GM19395 (cell line): Measurements from ENCODE around the gene LIG1.

Experiments
- ATAC-seq: cut with Tn5 transposase; IDR thresholded peaks from one replicate; pipeline ENCODE4 v1.9.1; 2021; ENCODE audit warnings: mild to moderate bottlenecking, moderate library complexity; ENCODE audit not compliant: unreplicated experiment

LIG1 gene

DNA sequence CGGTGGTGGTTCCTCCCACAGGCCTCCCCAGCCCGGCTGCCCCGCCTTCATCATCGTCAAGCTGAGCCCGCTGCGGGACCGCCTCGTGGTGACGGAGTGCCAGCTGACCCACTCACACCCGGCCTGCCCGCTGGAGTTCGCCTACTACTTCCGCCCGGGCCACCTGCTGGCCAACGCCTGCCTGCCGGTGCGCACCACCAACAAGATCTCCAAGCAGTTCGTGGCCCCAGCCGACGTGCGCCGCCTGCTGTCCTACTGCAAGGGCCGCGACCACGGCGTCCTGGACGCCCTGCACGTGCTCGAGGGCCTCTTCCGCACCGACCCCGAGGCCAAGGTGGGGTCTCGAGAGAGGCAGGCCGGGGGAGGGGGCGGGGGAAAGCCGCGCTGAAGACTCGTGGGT, 12.3 kb upstream of the LIG1 start:
- ATAC-seq: no peak

DNA sequence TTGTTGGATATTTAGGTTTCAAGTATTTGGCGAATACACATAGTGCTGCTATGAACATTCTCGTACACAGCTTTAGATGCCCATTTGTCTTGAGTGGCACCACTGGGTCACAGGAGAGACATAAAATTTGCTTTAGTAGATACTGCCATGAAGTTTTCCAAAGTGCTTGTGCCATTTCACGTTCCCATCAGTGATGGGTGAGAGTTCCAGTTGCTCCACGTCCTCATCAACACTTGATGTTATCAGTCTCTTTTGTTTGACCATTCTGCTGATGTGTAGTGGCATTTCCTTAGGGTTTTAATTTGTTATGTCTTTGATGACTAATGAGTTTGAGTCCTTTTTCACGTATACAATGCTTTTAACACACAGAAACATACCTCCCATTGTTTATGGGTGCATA, 11.4 kb upstream of the LIG1 start:
- ATAC-seq: no peak

DNA sequence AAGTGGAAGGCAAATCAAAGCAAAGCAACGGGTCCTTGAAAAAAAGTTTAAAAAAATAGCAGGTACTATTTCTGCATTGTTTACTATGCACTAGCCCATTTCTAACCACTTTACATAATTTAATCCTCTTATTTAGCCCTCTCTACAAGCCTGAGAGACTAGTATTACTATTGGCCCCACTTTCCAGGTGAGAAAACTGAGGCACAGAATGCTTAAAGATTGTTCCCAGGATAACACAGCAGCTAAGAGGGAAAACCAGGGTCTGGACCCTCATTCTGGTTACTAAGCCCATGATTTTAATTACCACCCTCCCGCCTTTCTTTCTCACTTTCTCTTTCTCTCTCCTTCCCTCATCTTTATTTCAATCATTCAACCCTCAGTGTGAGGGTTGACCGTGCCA, 6.1 kb upstream of the LIG1 start:
- no peak for ATAC-seq

DNA sequence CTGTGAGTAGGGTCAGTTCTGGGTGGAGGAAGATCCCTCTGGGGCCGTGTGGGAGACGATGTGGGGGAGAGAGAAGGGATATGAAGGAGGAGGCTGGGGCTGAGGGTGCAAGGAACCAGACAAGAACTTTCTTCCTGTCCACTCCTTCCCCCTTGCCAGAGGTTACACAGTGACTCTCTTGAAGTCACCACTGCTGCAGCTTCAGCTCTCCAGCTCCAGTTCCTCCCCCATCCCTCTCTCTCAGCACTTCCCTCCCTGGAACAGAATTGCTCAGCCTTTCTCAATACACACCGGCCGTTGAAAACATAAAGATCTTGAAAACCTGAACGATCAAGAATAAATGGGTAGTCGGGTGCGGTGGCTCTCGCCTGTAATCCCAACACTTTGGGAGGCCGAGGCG, 5.4 kb upstream of the LIG1 start:
- ATAC-seq: no peak

DNA sequence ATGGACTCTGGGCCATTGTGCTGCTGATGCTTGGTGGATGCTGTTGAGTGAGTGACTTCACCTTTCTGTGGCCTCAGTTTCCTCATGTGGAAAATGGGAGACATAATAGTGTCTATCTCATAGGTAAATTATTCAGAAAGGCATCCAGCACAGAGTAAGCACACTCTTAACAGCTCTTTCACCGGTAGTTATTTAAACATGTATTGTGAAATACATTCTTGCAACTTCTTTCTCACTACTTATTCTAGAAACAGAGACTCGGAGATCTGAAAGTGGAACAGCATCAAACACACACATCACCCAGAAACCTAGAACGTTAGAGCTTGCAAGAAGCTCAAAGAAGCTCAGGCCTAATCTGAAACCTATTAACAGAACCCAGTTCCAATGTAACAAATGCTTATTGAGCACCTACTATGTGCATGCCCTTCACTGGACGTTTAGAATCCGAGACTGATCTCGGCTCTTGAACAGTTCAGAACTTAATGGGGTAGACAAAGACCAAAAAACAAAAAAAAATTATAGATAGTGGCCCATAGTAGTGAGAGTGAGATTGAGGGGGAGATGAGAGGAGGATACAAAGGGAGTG, 4.4 kb upstream of the LIG1 start:
- no peak for ATAC-seq

DNA sequence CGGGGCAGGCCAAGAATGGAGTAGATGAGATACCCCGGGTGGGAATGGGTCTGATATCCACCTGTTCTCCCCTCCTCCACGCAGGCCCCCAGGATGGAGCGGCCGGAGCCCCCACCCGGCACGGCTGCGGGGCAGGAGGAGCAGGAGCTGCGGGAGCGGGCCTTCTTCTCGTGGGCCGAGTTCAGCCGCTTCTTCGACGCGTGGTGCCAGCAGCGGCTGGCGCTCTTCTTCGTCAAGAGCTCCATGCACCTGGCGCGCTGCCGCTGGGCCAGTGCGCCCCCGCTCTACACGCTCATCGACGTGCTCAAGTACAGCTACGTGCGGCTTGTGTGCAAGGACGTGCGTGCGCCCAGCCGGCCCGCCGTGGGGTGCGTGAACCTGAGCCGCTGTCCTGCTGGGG, 1.6 kb upstream of the LIG1 start:
- no peak for ATAC-seq

DNA sequence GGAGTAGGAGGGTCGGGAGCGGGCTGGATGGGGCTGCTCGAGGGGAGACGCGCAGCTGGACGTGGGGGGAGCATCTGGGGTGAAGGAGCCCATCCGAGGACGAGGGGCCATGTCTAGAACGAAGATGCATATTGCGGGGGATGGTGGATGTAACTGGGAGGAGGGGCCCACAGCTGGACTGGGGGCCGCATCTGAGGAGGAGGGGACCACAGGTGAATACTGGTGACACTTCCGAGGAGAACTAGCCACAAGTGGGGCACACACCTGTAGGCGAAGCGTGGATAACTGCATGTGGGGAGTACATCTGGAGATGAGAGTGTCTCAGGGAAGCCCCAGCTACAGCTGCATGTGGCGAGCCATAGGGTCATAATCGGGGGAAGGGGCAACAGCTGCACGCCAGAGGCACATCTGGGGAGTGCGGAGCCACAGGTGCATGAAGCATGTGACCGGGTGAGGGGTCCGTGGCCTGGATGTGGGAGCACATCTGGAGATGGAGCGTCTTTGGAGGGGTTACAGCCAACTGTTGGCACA, 738 bp upstream of the LIG1 start:
- ATAC-seq: no peak

DNA sequence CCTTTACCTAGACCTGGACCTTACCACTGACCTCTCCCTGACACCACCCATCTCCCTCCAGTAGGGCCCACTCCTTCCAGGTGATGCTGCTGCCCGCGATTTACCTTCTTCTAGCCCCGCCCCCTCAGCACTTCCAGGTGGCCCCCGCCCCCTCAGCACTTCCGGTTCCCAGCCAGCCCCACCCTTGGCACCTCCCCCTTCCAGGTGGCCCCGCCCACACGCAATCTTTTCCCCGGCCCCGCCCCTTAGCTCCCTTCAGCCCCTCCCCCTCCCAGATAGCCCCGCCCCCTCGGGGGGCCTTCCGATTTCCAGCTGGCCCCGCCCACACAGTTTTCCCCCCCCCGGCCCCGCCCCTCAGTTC, 586 bp downstream of the LIG1 start:
- no peak for ATAC-seq

DNA sequence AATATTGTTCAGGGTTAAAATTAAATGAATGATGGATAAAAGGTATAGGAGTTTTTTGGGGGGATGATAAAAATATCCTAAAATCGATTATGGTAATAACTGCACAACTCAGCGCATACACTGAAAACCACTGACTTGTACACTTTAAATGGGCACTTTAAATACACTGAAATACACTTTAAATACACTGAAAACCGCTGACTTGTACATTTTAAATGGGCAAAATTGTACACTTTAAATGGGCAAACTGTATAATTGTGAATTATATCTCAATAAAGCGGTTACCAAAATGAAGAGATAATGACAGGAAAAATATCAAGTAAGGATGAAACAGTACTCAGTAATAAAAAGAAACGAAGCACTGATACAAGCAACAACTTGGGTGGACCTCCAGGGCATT, 1.5 kb downstream of the LIG1 start:
- ATAC-seq: no peak

DNA sequence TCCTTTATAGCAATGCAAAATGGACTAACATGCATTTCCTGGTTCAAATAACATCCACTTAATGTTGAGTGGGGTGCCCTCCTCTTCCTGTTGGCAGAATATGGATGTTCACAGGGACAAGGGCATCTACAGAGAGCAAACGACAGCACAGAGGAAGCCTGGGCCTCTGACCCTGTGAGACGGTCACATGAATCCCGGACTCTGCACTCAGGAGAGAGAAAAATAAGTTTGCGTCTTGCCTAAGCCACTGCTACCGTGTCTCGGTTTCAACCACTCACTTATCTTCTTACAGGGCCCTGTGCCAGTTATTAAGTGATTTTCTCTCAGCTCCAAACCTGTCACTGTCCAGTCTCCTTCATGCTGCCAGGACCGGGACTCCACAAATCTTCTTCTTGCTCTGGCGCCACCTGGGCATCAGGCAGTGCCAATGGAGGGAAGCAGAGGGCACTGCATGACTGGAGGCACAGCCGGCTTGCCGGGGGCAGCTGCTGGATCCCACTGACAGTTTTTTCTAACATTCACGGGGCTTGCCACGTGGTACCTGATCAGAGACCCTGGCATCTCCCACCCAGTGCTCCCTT, 11.8 kb downstream of the LIG1 start:
- ATAC-seq: no peak

DNA sequence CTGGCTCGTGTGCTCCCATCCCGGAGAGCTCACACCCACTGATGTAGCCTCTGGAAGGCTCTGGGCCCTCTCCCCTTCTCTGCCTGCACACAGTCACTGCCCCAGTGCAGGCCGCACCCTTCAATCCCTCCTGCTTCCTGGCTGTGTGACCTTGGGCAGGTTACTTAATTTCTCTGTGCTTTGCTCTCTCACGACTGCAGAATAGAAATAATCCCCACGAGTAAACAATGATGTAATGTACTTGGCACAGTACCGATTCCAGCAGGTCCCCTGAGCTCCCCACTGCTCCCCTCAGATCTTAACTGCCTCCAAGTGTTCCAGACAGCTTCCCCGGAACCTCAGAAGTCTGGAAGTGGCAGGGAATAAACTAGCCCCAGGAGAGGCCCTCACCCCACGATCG, 16.1 kb downstream of the LIG1 start:
- ATAC-seq: no peak

DNA sequence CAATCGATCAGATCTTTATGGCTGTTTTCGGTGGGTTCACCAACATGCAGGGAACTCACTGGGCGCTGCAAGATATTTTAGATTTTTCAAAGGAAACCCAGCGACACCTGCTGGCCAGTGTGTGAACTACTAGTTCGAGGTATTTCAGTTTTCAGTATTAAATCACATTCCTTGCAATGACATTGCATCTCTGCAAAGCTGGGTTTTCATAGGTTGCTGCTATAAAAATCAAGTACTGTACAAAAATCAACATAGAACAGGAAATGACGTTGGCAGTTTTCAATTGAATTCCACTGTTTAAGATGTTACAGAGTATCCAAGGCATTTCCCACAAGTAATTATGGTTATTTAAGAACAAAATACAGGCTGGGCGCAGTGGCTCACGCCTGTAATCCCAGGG, 17.6 kb downstream of the LIG1 start:
- ATAC-seq: no peak

DNA sequence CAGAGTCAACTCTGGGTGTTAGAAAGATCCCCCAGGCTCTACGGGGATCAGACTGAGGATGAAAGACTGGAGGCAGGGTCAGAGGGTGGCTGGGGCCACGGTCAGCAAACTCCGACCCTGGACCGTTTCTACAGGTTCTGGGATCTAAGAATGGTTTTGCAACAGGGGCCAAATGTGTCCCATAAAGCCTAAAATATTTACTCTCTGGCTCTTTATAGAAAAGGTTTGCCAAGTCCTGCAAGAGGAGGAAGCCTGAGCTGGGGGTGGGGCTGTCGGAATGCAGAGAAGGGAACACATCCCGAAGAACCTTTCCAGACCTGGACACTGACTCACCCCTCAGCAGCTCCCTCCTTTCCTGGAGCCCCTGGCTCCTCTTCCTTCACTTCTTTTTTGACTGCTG, 20.7 kb downstream of the LIG1 start:
- ATAC-seq: no peak

DNA sequence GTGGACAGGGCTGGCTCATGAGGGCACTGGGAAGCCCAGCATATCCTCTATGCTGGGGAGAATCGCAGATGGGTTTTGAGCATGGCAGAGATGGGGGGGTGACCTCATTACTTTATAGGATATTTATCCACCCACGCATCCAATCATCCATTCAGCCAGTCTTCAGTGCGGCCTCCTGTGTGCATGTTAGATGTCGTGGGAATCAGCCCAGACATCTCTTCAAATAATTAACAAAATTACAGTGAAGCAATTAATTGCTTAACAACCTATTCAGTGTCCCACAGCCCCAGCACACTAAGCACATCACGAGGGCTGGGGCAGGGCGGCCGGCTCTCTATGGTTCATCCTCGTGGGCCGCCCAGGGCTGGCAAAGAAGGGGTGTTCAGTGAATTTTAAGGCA, 21.6 kb downstream of the LIG1 start:
- ATAC-seq: no peak

DNA sequence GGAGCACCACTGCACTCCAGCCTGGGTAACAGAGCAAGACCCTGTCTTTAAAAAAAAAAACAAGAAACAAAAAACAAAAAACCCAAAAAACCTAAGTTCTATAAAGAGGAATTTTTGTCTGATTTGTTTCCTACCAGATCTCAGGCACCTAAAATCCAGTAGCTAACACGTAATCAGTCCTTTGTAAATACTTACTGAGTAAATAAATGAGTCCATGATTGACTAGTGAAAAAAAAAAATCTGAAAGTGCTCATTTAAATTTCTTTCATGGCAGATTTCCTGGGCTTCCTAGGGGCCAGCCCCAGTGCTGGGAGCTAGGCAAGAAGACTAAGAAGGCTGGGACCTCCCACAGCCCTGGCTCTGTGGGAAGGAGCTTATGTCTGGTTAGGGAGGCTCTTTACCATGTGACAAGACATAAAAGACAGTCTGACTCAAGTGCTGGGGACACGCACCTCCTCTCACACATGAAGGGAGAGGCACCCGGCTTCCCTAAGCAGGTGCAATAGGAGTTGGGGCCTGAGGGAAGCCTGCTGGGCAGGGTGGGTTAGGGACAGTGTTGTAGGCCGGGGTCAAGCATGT, 22.5 kb downstream of the LIG1 start:
- ATAC-seq: no peak

DNA sequence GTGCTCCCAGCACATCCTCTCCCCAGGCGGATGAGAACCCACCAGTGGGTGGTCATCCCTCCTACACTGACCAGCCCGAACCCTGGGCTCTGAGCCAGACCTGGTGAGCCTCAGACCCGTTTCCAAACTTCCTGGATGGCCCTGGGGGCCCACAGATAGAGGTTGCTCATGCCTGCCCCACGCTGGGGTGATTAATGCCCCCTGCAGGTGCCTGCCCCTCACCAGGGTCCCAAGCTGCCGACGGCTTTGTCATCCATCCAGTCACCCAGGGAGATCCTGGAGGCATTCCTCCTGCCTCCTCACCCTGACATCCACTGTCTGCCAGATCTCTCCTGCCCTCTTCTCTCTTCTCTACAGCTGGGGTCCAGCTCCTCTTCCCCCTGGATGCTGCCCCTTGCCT, 31.1 kb downstream of the LIG1 start:
- ATAC-seq: no peak

DNA sequence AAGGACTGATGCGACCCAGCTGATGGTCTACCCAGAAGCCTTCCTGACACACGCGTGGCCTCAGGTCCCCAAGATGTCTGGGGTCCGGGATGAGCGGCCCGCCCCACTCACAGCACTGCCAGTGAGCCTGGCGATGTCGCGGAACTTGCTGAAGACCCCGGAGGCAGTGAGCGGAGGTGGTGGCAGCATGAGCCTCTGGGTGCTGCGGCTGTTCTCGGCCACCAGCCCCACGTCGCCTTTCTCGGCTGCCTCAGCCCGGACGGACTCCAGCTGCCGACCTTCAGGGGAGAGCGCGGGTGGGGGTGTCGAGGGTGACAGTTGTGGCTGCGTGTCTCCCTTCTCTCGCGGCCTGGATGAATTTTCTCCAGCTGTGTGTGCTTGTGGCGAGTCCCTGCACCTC, 32.7 kb downstream of the LIG1 start:
- ATAC-seq: no peak

DNA sequence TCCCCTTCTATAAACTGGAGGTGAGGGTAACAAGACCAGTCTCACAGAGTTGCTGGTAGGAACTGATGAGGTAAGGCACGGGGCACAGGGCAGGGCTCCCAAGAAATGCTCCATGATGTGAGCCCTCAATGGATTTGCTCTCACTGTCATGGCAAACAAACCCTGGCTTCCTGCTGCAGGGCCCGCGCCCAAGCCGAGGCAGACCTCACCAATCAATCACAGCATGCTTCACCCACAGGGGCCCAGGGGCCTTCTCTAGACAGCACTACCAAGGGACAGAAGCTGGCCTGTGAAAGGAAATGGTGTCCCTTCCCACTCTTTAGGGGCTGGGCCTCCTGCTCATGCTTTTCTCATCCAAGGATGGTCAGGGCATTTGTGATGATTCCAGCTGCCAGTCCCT, 33.6 kb downstream of the LIG1 start:
- ATAC-seq: no peak

DNA sequence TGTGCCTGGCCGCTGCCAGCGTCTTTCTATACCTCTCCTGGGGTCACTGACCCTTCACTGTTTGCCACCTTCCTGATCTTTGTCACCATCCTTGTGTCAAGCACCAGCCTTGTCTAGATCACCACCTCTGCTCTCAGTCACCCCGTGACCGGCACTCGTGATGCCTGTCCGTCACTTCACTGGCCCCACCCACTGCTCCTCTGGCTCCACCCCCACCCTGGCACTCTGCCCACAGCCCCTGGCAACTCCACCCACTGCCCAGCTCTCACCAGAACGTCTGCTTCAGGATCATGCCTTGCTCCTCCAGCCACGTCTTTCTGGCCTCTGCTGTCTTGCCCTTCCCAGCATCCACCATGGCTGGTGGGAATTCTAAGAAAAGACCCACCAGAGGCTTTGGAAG, 34.7 kb downstream of the LIG1 start:
- no peak for ATAC-seq

DNA sequence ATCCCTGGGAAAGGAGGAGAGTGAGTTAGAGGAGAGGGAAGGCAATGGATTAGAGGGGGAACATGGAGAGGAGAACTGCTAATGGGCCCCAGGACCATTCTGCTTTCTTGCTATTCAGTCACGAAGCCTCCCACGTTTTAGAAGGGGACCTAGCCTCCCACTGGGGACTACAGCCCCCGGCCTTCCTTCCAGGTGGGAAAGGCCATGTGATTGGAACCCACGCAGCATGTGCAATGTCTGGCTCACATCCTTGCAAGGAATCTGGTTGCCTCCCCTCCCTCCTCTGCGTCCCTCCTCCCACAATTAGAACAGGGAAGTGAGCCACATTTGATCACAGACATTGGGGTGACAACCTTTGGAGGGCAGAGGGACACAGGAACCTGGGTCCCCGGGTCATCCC, 37.0 kb downstream of the LIG1 start:
- ATAC-seq: no peak

DNA sequence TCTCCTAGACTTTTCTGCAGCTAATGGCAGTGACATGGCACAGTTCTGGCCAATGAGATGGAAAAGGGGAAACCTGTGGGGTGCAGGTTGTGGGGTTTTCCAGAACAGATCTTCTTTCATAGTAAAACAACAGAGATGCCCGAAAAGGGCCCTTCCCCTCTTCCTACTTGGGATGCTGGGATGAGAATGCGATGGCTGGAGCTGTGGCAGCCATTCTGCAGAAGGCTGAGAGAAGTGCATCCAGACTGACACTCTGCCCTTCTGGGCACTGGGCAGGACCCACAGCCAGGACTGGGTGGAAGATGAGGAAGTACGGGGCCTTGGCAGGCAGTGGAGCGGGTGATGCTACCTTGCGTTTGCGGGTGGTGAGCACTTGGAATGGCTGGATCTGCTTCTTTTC, 42.6 kb downstream of the LIG1 start:
- ATAC-seq: no peak

DNA sequence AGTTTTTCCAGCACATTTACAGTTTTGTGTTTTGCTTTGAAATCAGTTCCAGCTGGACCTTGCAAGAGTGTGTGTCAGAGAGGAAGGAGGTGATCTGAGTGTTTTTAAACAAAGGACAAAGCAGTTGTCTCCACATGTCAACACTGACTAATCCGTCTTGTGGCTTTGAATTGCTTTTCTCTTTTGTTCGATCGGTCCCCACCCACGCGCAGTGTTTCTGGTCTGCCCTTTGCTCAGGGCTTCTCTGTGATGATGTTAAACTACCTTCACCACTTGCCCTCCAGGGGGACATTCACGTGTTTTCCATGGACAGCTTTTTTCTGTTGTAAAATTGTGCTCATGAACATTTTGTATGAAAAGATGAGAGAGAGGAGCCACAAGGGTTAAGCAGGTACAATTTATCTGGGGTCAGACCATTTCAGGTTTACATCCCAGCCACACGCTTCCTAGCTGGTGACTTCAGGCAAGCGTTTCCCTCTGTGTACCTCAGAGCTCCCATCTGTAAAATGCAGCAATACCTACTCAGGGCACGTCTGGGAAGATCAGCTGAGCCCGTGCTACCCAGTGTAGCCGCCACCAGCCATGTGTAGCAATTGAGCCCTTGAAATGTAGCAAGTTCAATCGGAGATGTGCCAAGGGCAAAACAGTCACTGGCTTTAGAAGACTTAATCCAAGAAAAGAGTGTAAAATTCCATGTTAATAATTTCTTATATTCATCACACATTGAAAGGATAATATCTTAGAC, 46.1 kb downstream of the LIG1 start:
- no peak for ATAC-seq
